ENCODE results near the gene LY9.

The LY9 gene

GRCh38 chr1:160826546-160826945 is 30.6 kb downstream of the LY9 start:
- no peak for TF ChIP-seq ZNF274 (IDR thresholded peaks at IDR 0.05; ENCODE audit: low read depth, low read length)
- H3K4me3 ChIP-seq (ENCODE audit: low read length) = no peak overlapping the region

DNA sequence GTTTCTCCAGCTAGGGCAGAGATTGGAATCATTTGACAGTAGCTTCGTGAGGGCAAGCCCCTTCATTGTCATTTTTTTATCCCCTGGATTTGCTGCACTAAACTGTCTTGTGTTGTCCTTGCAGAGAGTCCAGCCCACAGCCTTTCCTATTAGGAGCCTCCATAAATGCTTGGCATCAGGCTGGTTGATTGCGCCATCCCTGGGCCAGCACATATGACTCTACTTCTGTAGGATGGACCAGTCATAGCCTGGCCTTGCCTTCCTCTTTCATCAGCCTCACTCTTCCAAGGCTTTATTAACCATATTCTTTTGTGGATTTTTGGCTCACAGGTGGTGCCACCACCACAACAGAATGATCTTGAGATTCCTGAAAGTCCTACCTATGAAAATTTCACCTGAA is 31.4 kb downstream of the LY9 start:
- no peak for TF ChIP-seq ZNF274 (IDR thresholded peaks at IDR 0.05; ENCODE audit: low read depth, low read length)
- no peak overlapping the region for H3K4me3 ChIP-seq (ENCODE audit: low read length)

- no peak for TF ChIP-seq ZNF274 (IDR thresholded peaks at IDR 0.05; ENCODE audit: low read depth, low read length)
- H3K4me3 ChIP-seq (ENCODE audit: low read length) = no peak overlapping the region
Measured at GRCh38 chr1:160829766-160830165, 33.8 kb downstream of the LY9 start.

DNA sequence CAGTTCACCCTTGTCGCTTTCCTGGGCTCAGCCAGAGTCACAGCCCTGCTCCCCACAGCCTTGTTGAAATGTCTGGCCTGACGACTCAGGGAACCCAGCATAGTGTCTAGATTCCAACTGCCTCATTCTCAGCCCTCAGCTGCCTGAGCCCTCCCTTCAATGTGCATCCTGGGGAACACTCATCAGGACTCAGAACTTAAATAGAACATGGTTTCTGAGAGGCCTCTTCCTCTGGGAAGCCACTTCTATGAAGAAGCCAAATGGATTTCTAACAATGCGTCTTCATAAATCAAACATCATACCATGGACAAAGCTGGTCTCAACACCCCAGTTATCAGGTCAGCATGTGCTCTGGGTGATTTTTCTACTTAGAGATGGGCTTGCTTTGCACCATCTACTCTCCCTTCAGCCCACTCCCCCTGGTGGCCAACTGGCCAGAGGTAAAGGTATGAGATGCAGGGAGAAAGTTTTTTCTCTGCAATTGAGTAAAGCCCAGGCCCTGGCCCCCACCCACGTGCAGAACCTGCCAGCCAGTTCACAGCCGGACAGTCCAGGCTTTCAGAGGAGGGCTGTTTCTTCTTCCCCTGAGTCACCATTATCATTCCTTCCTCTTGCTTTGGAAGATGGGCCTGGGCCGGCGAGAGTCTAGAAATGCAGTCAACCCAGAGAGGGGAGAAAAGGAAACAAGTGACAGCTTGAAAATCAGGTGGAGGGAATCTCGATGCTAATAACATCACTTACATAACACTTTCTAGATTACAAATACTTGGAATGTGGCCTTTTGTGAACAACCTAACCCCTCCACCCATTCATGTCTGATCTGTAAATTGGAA is 34.6 kb downstream of the LY9 start:
- no peak overlapping the region for H3K4me3 ChIP-seq (ENCODE audit: low read length)
- no peak for TF ChIP-seq ZNF274 (IDR thresholded peaks at IDR 0.05; ENCODE audit: low read depth, low read length)

DNA sequence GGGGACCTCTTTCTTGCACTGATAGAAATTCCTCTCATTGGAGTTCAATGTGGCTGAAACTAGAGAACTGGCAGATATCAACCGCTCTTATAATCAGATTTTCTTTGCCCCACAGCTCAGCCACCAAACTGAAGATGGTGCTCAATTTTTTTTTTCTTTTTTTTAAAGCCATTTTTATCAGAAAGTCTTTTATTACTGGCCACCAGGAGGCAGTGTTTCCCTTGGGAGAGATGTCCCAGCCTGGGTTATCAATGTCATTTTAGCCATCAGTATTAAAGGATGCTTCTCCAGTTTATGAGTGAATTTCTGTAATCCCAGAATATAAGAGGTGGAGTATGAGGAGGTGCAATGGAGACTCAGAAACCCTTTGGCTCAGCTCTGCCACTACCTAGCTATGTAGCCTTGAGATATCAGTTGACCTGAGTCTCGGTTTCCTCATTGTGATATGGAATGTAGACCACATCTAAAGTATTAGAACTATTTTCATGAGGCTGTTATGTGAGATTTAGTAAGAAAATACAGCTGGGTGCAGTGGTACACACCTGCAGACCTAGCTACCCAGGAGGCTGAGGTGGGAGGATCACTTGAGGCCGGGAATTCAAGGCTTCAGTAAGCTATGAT is 39.1 kb downstream of the LY9 start:
- no peak overlapping the region for H3K4me3 ChIP-seq (ENCODE audit: low read length)
- TF ChIP-seq ZNF274 (IDR thresholded peaks at IDR 0.05; ENCODE audit: low read depth, low read length) = no peak

- TF ChIP-seq ZNF274 (IDR thresholded peaks at IDR 0.05; ENCODE audit: low read depth, low read length) = no peak
- no peak overlapping the region for H3K4me3 ChIP-seq (ENCODE audit: low read length)
Measured at GRCh38 chr1:160835751-160836150, 39.8 kb downstream of the LY9 start.

DNA sequence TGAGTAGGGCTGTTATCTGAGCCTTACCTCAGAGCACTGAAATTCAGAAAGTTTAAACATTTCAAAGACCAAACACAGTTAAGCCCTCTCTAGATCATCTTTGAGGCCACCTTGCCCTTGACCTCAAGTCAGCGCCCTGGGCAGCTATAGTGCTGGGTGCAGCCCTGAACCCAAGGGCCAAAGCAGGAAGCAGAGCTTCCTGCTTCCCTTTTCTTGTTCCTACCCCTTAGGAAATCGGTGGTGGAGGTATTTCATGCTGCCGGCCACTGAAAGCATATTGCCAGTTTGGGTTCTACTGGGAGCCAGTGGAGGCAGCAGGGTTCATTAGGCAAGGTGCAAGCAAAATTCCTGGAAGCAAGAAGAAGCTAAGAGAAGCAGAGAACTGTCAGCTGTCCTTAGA is 40.6 kb downstream of the LY9 start:
- no peak overlapping the region for H3K4me3 ChIP-seq (ENCODE audit: low read length)
- TF ChIP-seq ZNF274 (IDR thresholded peaks at IDR 0.05; ENCODE audit: low read depth, low read length) = no peak

- TF ChIP-seq ZNF274 (IDR thresholded peaks at IDR 0.05; ENCODE audit: low read depth, low read length) = no peak
Measured at GRCh38 chr1:160836981-160837557, 41.1 kb downstream of the LY9 start.

GRCh38 chr1:160837558-160838205 is 41.7 kb downstream of the LY9 start:
- H3K4me3 ChIP-seq (ENCODE audit: low read length) = peak overlapping the region; percentile 5; the same call in 1 of the 2 replicates
- no peak for TF ChIP-seq ZNF274 (IDR thresholded peaks at IDR 0.05; ENCODE audit: low read depth, low read length)

More at GRCh38 chr1:160836981-160837557, 41.1 kb downstream of the LY9 start:
- H3K4me3 ChIP-seq (ENCODE audit: low read length) = no peak overlapping the region

DNA sequence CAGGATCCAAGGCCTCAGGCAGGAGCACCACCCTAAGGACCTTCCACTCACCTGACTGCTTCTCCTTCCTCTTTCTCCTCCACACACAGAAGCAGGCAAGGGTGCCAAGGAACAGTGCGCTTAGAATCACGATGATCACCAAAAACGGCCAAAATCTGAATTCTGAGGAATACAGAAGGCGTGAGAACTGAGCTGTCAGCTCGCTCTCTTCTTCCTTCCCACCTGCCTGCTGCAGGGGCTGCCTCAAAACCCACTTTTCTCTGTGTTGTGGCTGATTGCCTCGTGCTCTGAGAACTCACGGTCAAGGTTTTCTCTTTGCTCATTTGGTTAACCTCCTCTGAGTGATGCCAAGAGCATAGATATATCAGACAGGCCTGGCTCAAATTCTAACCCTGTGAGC is 42.9 kb downstream of the LY9 start:
- no peak overlapping the region for H3K4me3 ChIP-seq (ENCODE audit: low read length)
- no peak for TF ChIP-seq ZNF274 (IDR thresholded peaks at IDR 0.05; ENCODE audit: low read depth, low read length)

DNA sequence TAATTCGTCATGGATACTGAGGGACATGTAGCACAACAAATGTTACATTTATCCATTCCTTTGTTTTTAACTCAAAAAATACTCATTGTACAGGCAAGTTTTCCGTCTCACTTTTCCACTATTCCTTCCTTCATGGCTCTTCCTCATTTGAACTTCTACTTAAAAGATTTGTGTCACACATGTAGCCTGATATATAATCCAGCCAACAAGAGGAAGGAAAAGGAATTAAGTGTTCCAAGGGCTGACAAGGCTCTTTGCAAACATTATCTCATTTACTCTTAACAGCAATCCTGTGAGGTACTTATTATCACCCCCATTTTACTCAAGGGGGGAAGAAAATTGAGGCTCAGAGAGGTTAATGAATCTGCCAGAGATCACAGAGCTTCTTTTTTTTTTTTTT is 43.8 kb downstream of the LY9 start:
- H3K4me3 ChIP-seq (ENCODE audit: low read length) = no peak overlapping the region

DNA sequence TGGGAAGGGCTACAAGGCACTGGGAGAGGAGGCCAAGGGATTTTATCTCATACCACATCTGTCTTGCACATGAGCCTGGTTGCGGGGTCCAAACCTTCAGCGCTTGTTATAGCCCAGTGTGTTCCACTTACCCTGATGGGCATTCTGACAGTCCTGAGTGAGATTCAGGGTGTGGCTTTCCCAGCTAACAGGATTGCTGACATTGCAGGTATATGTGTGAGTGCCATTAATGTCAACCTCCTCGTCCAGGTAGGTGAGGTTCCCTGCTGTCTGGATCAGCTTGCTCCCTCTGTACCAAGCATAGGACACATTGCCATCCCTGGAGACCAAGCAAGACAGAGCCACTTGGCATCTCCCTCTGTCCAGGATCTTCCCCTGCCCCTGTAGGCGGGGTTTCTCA is 45.1 kb downstream of the LY9 start:
- no peak overlapping the region for H3K4me3 ChIP-seq (ENCODE audit: low read length)
- no peak for TF ChIP-seq ZNF274 (IDR thresholded peaks at IDR 0.05; ENCODE audit: low read depth, low read length)

More for the DNA sequence above, 43.8 kb downstream of the LY9 start:
- TF ChIP-seq ZNF274 (IDR thresholded peaks at IDR 0.05; ENCODE audit: low read depth, low read length) = no peak

DNA sequence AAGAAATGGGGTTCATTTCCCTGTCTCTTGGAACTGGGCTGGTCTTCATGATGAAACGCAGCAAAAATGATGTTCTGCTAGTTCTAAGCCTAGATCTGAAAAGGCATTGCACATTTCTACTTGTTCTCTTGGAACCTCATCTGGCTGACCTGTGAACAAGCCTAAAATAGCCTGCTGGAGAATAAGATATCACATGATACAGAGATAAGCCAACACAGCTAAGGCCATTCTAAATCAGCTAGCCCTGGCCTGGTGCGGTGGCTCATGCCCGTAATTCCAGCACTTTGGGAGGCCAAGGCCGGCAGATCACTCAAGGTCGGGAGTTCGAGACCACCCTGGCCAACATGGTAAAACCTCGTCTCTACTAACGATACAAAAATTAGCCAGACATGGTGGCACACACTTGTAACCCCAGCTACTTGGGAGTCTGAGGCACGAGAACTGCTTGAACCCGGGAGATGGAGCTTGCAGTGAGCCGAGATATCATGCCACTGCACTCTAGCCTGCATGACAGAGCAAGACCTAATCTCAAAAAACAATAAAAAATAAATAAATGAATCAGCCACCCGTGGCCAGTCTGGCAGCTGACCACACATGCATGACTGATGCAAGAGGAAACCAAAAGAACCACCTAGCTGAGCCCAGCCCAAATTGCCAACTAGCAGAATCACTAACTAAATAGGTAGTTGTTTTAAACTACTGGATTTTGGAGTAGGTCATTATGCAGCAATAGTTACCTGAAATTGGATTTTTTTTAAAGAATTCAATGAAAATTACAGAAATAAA is 48.7 kb downstream of the LY9 start:
- no peak overlapping the region for H3K4me3 ChIP-seq (ENCODE audit: low read length)
- TF ChIP-seq ZNF274 (IDR thresholded peaks at IDR 0.05; ENCODE audit: low read depth, low read length) = no peak

DNA sequence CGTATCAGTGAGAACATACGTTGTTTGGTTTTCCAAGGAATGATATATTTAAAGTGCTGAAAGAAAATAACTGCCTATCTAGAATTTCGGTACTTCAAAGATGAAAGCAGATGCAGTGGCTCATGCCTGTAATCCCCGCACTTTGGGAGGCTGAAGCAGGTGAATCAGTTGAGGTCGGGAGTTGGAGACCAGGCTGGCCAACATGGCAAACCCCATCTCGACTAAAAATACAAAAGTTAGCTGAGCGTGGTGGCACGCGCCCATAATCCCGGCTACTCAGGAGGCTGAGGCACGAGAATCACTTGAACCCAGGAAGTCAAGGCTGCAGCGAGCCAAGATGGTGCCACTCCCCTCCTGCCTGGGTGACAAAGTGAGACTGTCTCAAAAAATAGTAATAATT is 50.3 kb downstream of the LY9 start:
- H3K4me3 ChIP-seq (ENCODE audit: low read length) = no peak overlapping the region
- TF ChIP-seq ZNF274 (IDR thresholded peaks at IDR 0.05; ENCODE audit: low read depth, low read length) = no peak

Measured in GM08714 (cell line).